ENCODE results near the gene TSR3.

Gene TSR3

DNA sequence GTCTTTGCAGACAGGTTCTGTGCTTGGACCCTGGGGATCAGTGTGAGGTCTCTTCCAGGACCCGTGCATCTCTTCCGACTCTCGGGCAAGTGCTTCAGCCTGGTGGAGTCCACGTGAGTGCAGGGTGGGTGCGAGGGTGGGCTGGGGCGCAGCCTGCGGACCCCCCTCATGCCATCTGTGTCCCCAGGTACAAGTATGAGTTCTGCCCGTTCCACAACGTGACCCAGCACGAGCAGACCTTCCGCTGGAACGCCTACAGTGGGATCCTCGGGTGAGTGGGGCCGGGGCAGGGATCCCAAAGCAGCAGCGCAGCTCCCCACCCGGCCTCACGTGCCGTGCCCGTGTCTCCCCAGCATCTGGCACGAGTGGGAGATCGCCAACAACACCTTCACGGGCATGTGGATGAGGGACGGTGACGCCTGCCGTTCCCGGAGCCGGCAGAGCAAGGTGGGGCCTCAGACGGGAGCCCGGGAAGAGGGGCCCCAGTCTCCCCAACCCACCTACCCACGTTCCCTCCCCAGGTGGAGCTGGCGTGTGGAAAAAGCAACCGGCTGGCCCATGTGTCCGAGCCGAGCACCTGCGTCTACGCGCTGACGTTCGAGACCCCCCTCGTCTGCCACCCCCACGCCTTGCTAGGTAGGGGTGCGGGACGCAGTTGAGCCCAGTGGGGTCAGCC is 10.1 kb upstream of the TSR3 start:
- TF ChIP-seq SIN3A (IDR thresholded peaks at IDR 0.05; ENCODE audit: borderline replicate concordance, insufficient read depth, low read length) (no peak), POLR2AphosphoS5 (IDR thresholded peaks at IDR 0.05; ENCODE audit: low read depth, low read length) (no peak), FOXP2 (optimal IDR thresholded peaks at IDR 0.05; ENCODE audit: borderline replicate concordance, extremely low read depth, extremely low read length, insufficient read depth) (no peak), TAF1 (IDR thresholded peaks at IDR 0.05; ENCODE audit: borderline replicate concordance, insufficient read depth, low read length) (no peak)
- TF ChIP-seq, protein P1, sequence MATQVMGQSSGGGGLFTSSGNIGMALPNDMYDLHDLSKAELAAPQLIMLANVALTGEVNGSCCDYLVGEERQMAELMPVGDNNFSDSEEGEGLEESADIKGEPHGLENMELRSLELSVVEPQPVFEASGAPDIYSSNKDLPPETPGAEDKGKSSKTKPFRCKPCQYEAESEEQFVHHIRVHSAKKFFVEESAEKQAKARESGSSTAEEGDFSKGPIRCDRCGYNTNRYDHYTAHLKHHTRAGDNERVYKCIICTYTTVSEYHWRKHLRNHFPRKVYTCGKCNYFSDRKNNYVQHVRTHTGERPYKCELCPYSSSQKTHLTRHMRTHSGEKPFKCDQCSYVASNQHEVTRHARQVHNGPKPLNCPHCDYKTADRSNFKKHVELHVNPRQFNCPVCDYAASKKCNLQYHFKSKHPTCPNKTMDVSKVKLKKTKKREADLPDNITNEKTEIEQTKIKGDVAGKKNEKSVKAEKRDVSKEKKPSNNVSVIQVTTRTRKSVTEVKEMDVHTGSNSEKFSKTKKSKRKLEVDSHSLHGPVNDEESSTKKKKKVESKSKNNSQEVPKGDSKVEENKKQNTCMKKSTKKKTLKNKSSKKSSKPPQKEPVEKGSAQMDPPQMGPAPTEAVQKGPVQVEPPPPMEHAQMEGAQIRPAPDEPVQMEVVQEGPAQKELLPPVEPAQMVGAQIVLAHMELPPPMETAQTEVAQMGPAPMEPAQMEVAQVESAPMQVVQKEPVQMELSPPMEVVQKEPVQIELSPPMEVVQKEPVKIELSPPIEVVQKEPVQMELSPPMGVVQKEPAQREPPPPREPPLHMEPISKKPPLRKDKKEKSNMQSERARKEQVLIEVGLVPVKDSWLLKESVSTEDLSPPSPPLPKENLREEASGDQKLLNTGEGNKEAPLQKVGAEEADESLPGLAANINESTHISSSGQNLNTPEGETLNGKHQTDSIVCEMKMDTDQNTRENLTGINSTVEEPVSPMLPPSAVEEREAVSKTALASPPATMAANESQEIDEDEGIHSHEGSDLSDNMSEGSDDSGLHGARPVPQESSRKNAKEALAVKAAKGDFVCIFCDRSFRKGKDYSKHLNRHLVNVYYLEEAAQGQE (IDR thresholded peaks at IDR 0.05; ENCODE audit: insufficient read depth in 1 of 2, low read depth in 2 of 2, low read length in 2 of 2) = no peak

DNA sequence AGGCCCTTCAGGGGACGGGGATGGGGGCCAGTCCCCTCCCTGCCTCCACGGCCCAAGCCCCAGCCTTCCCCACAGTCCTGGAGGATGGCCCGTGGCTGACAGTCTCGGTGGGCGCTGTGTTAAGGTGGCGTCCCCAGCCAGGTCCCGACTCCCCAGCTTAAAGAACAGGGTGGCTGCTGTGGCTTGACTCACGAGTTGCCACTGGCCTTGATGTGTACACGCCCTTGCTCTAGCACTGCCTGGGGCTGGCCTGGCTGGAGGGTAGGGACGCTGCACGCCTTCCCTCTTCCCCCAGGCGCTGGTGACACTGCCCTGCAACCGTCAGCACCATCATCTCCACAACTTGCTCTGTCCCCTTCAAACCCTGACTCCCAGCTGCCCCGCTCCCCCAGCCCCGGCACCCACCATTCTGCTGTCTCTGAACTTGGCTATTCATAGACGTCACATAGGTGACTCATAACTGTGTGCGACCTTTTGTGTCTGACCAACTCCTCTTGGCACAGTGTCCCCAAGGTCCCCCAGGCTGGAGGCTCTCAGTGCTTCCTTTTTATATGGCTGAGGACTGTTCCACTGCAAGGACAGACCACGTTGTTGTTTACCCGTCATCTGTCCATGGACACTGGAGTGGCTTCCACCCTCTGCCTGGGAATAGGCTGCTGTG is 6.4 kb upstream of the TSR3 start:
- TF ChIP-seq, protein P1 (IDR thresholded peaks at IDR 0.05; ENCODE audit: insufficient read depth in 1 of 2, low read depth in 2 of 2, low read length in 2 of 2) = no peak
- TF ChIP-seq SIN3A (IDR thresholded peaks at IDR 0.05; ENCODE audit: borderline replicate concordance, insufficient read depth, low read length) (no peak), POLR2AphosphoS5 (IDR thresholded peaks at IDR 0.05; ENCODE audit: low read depth, low read length) (no peak), FOXP2 (optimal IDR thresholded peaks at IDR 0.05; ENCODE audit: borderline replicate concordance, extremely low read depth, extremely low read length, insufficient read depth) (no peak), TAF1 (IDR thresholded peaks at IDR 0.05; ENCODE audit: borderline replicate concordance, insufficient read depth, low read length) (no peak)

DNA sequence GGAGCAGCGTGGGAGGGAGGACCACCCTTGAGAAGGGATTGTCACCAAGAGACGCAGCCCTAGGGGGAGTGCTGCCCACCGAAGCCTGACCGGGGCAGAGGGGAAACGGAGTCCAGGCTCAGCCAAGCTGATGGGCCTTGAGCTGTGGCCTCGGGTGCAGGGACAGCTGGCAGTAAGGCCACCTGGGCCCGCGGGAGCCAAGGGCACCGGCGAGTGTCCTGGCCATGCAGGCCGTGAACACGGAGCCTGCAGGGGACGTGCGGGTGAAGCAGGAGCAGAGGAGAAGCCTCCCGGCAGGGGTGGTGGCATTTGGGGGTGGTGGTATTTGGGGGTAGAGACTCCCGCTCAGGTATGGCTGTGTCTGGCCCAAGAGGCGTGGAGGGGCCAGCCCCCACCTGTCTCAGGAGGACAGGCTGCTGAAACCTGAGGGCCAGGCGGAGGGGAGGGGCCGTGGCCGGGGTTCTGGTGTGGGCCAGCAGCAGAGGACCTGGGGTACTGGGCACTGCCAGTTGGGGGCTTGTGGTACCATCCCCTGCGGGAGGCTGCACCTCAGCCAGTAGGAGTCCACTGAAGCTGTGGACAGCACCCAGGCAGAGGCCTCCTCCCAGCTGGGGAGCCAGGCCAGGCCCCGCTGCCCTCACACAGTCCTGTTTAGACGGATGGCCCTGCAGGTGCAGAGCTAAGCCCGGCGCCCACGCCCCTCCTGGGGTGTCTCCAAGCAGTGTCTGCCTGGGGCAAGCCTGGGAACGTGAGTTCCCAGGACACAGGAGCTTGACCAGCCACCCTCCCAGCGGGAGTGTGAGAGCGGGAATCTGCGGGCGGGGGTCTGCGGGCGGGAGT is 4.6 kb upstream of the TSR3 start:
- no peak for TF ChIP-seq POLR2AphosphoS5 (IDR thresholded peaks at IDR 0.05; ENCODE audit: low read depth, low read length)
- no peak for TF ChIP-seq FOXP2 (optimal IDR thresholded peaks at IDR 0.05; ENCODE audit: borderline replicate concordance, extremely low read depth, extremely low read length, insufficient read depth)
- TF ChIP-seq, protein P1 (IDR thresholded peaks at IDR 0.05; ENCODE audit: insufficient read depth in 1 of 2, low read depth in 2 of 2, low read length in 2 of 2) = no peak
- no peak for TF ChIP-seq TAF1 (IDR thresholded peaks at IDR 0.05; ENCODE audit: borderline replicate concordance, insufficient read depth, low read length)
- no peak for TF ChIP-seq SIN3A (IDR thresholded peaks at IDR 0.05; ENCODE audit: borderline replicate concordance, insufficient read depth, low read length)

DNA sequence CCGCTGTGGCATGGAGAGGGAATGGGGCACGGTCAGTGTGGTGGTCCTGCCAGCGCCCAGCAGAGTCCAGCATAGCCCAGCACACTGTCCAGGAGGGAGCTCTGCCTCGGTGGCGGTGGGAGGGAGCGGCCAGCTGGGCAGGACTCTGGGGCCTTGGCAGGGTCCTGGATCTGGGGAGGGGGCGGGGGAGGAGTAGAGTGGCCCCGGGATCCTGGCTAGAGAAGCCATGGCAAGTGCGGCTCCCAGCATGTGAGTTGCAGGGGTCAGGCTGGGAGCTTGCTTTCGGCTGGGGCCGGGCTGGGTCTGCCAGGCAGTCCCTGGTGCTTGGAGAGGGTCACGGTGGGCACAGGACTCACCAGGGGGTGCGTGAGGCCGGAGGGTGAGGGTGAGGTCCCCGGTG is 3.9 kb upstream of the TSR3 start:
- TF ChIP-seq FOXP2 (optimal IDR thresholded peaks at IDR 0.05; ENCODE audit: borderline replicate concordance, extremely low read depth, extremely low read length, insufficient read depth) (no peak), SIN3A (IDR thresholded peaks at IDR 0.05; ENCODE audit: borderline replicate concordance, insufficient read depth, low read length) (no peak), POLR2AphosphoS5 (IDR thresholded peaks at IDR 0.05; ENCODE audit: low read depth, low read length) (no peak), TAF1 (IDR thresholded peaks at IDR 0.05; ENCODE audit: borderline replicate concordance, insufficient read depth, low read length) (no peak)
- TF ChIP-seq, protein P1 (IDR thresholded peaks at IDR 0.05; ENCODE audit: insufficient read depth in 1 of 2, low read depth in 2 of 2, low read length in 2 of 2) = no peak
